ENCODE data around the gene CALHM4. TPM values are rescaled to one million over a fixed set of nuclear protein-coding genes. Genes with fewer than 3 reads are reported as not detected.

CALHM4 gene
- total RNA-seq, 8 experiments from 2014 or later, result 0.16 to 2.3 (median 0.35) TPM; not detected in 4

GRCh38 chr6:116564921-116565872 is 11.6 kb downstream of the CALHM4 start:
- no peak overlapping the region for H3K27ac ChIP-seq
- in situ Hi-C loops (cut with MboI; ENCODE audit: low pct_unique_long_range_greater_than_20kb in 2 of 9, low sequenced_read_pairs in 9 of 9, unreplicated experiment in 9 of 9), result loop anchor here in 5 of 9 experiments (10.0 to 25.0 kb wide), 3 partner anchors 278 to 303 kb away; partner anchors contain the start of genes TSPYL1 (in 3 of the 5) and TSPYL4 (in 1 of the 5)
- WGBS, 10 experiments, result 63 to 94% (median 87%) methylated on average over 5 to 13 of the region's 42 CpGs; no CpG with 5 or more reads in 3 of the 10 experiments

GRCh38 chr6:116568111-116568510 is 14.6 kb downstream of the CALHM4 start:
- ATAC-seq (replicated peaks in 6 of 8), result no peak
- Histone ChIP-seq H3K27ac (no peak overlapping the region), H3K4me3 (no peak overlapping the region), H3K4me1 (replicated peaks in 1 of 2) (peaks cover 5 to 6% of the 10 kb centered on the region in 2 donors)
- in situ Hi-C loops (cut with MboI; ENCODE audit: low pct_unique_long_range_greater_than_20kb in 2 of 9, low sequenced_read_pairs in 9 of 9, unreplicated experiment in 9 of 9), result loop anchor here in 5 of 9 experiments (10.0 to 25.0 kb wide), 3 partner anchors 281 to 306 kb away; partner anchors contain the start of genes TSPYL1 (in 3 of the 5) and TSPYL4 (in 1 of the 5)

More at GRCh38 chr6:116564921-116565872, 11.6 kb downstream of the CALHM4 start:
- peak in 3 of 8 experiments; percentile 30 to 67 (median 34) for ATAC-seq (replicated peaks in 6 of 8)
- no peak overlapping the region for H3K4me3 ChIP-seq
- H3K4me1 ChIP-seq (replicated peaks in 1 of 2), result peaks cover 0 to 3% of the 10 kb centered on the region in 2 donors

- in situ Hi-C loops (cut with MboI; ENCODE audit: low pct_unique_long_range_greater_than_20kb in 2 of 9, low sequenced_read_pairs in 9 of 9, unreplicated experiment in 9 of 9), result loop anchor here in 5 of 9 experiments (10.0 to 25.0 kb wide), 3 partner anchors 282 to 307 kb away; partner anchors contain the start of genes TSPYL1 (in 3 of the 5) and TSPYL4 (in 1 of the 5)
- ATAC-seq (replicated peaks in 6 of 8), result no peak
- H3K4me3 ChIP-seq, result no peak overlapping the region
- WGBS, 10 experiments, result 68 to 97% (median 79%) methylated on average over 1 to 7 of the region's 7 CpGs
- no peak overlapping the region for H3K27ac ChIP-seq
- peaks cover 7 to 9% of the 10 kb centered on the region in 2 donors for H3K4me1 ChIP-seq (replicated peaks in 1 of 2)
Observed at GRCh38 chr6:116568821-116569755, 15.5 kb downstream of the CALHM4 start.

GRCh38 chr6:116570856-116571682 is 17.5 kb downstream of the CALHM4 start, which contains the start of gene RWDD1:
RWDD1 (plus strand) TSS chr6:116571504; CDS start chr6:116571583, 79 bp downstream.
- Histone ChIP-seq H3K4me1 (replicated peaks in 1 of 2) (peaks cover 7 to 9% of the 10 kb centered on the region in 2 donors), H3K27ac (peak within 1 kb of the TSS; percentile 81 to 94), H3K4me3 (peak within 1 kb of the TSS; percentile 54 to 93 (median 75))
- ATAC-seq (replicated peaks in 6 of 8), result peak; percentile 93 to 98 (median 97)
- WGBS, 10 experiments, result 0 to 4% (median 0%) methylated on average over 1 to 19 of the region's 62 CpGs; no CpG with 5 or more reads in 2 of the 10 experiments
- in situ Hi-C loops (cut with MboI; ENCODE audit: low pct_unique_long_range_greater_than_20kb in 2 of 9, low sequenced_read_pairs in 9 of 9, unreplicated experiment in 9 of 9), result loop anchor here in 4 of 9 experiments (25.0 kb wide), 2 partner anchors 284 to 309 kb away; partner anchors contain the start of genes TSPYL1 (in 3 of the 4) and TSPYL4 (in 1 of the 4)

- Histone ChIP-seq H3K4me3 (peak overlapping the region; percentile 54 to 93 (median 75)), H3K27ac (peak overlapping the region; percentile 81 to 94), H3K4me1 (replicated peaks in 1 of 2) (peaks cover 7 to 9% of the 10 kb centered on the region in 2 donors)
- WGBS, 10 experiments, result 0 to 6% (median 0%) methylated on average over 1 to 10 of the region's 12 CpGs; no CpG with 5 or more reads in 1 of the 10 experiments
- in situ Hi-C loops (cut with MboI; ENCODE audit: low pct_unique_long_range_greater_than_20kb in 2 of 9, low sequenced_read_pairs in 9 of 9, unreplicated experiment in 9 of 9), result loop anchor here in 4 of 9 experiments (25.0 kb wide), 2 partner anchors 284 to 309 kb away; partner anchors contain the start of genes TSPYL1 (in 3 of the 4) and TSPYL4 (in 1 of the 4)
- ATAC-seq (replicated peaks in 6 of 8), result peak in 1 of 8 experiments; percentile 26
Observed at GRCh38 chr6:116571683-116572000, 18.1 kb downstream of the CALHM4 start.

- WGBS, 10 experiments, result 0 to 9% (median 2%) methylated on average over 1 to 7 of the region's 7 CpGs
- Histone ChIP-seq H3K27ac (peak overlapping the region; percentile 81 to 94), H3K4me1 (replicated peaks in 1 of 2) (peaks cover 7 to 9% of the 10 kb centered on the region in 2 donors), H3K4me3 (peak overlapping the region; percentile 54 to 93 (median 75))
- in situ Hi-C loops (cut with MboI; ENCODE audit: low pct_unique_long_range_greater_than_20kb in 2 of 9, low sequenced_read_pairs in 9 of 9, unreplicated experiment in 9 of 9), result loop anchor here in 4 of 9 experiments (25.0 kb wide), 2 partner anchors 285 to 310 kb away; partner anchors contain the start of genes TSPYL1 (in 3 of the 4) and TSPYL4 (in 1 of the 4)
- peak in 2 of 8 experiments; percentile 2 for ATAC-seq (replicated peaks in 6 of 8)
Observed at GRCh38 chr6:116572162-116572561, 18.6 kb downstream of the CALHM4 start.

- H3K27ac ChIP-seq, result no peak overlapping the region
Observed at GRCh38 chr6:116575227-116575626, 21.7 kb downstream of the CALHM4 start.

GRCh38 chr6:116577486-116577885 is 23.9 kb downstream of the CALHM4 start:
- Histone ChIP-seq H3K4me1 (replicated peaks in 1 of 2) (peaks cover 5 to 7% of the 10 kb centered on the region in 2 donors), H3K4me3 (no peak overlapping the region), H3K27ac (no peak overlapping the region)
- in situ Hi-C loops (cut with MboI; ENCODE audit: low pct_unique_long_range_greater_than_20kb in 2 of 9, low sequenced_read_pairs in 9 of 9, unreplicated experiment in 9 of 9), result no loop called here
- WGBS, 10 experiments, result 74 to 100% (median 95%) methylated on average over 1 to 5 of the region's 5 CpGs
- no peak for ATAC-seq (replicated peaks in 6 of 8)

More at GRCh38 chr6:116575227-116575626, 21.7 kb downstream of the CALHM4 start:
- Histone ChIP-seq H3K4me1 (replicated peaks in 1 of 2) (peaks cover 5 to 7% of the 10 kb centered on the region in 2 donors), H3K4me3 (no peak overlapping the region)
- ATAC-seq (replicated peaks in 6 of 8), result no peak
- in situ Hi-C loops (cut with MboI; ENCODE audit: low pct_unique_long_range_greater_than_20kb in 2 of 9, low sequenced_read_pairs in 9 of 9, unreplicated experiment in 9 of 9), result no loop called here
- 75 to 100% (median 90%) methylated on average over 1 to 2 of the region's 2 CpGs; no CpG with 5 or more reads in 3 of the 10 experiments for WGBS, 10 experiments

GRCh38 chr6:116578335-116578734 is 24.8 kb downstream of the CALHM4 start:
- in situ Hi-C loops (cut with MboI; ENCODE audit: low pct_unique_long_range_greater_than_20kb in 2 of 9, low sequenced_read_pairs in 9 of 9, unreplicated experiment in 9 of 9), result no loop called here
- Histone ChIP-seq H3K4me1 (replicated peaks in 1 of 2) (no peaks in the 10 kb centered on the region), H3K4me3 (no peak overlapping the region), H3K27ac (no peak overlapping the region)
- ATAC-seq (replicated peaks in 6 of 8), result peak in 1 of 8 experiments; percentile 66

GRCh38 chr6:116579143-116579542 is 25.6 kb downstream of the CALHM4 start:
- H3K4me1 ChIP-seq (replicated peaks in 1 of 2), result no peaks in the 10 kb centered on the region
- ATAC-seq (replicated peaks in 6 of 8), result peak in 1 of 8 experiments; percentile 49
- in situ Hi-C loops (cut with MboI; ENCODE audit: low pct_unique_long_range_greater_than_20kb in 2 of 9, low sequenced_read_pairs in 9 of 9, unreplicated experiment in 9 of 9), result no loop called here
- 100% methylated on average over 1 of the region's 1 CpG; no CpG with 5 or more reads in 5 of the 10 experiments for WGBS, 10 experiments
- no peak overlapping the region for H3K4me3 ChIP-seq
- no peak overlapping the region for H3K27ac ChIP-seq

- no peak overlapping the region for H3K27ac ChIP-seq
- in situ Hi-C loops (cut with MboI; ENCODE audit: low pct_unique_long_range_greater_than_20kb in 2 of 9, low sequenced_read_pairs in 9 of 9, unreplicated experiment in 9 of 9), result no loop called here
- no peak for ATAC-seq (replicated peaks in 6 of 8)
- no peak overlapping the region for H3K4me3 ChIP-seq
- H3K4me1 ChIP-seq (replicated peaks in 1 of 2), result no peaks in the 10 kb centered on the region
- 57 to 100% (median 94%) methylated on average over 1 to 2 of the region's 2 CpGs; no CpG with 5 or more reads in 1 of the 10 experiments for WGBS, 10 experiments
Observed at GRCh38 chr6:116580198-116580597, 26.6 kb downstream of the CALHM4 start.

All from motor neuron (in vitro differentiated cells).